ENCODE data around the gene CDH11.

CDH11 gene

GRCh38 chr16:64900517-64900916 is 221.3 kb downstream of the CDH11 start:
- Histone ChIP-seq H2AFZ (ENCODE audit: low read length) (no peak overlapping the region), H3K27me3 (ENCODE audit: insufficient read depth, low read length, poor library complexity, severe bottlenecking) (no peaks in the 10 kb centered on the region), H3K9ac (ENCODE audit: low read depth, low read length, poor library complexity, severe bottlenecking) (no peak overlapping the region), H4K20me1 (ENCODE audit: insufficient read depth, low read length, poor library complexity, severe bottlenecking) (no peaks in the 10 kb centered on the region), H3K4me1 (ENCODE audit: insufficient read depth, low read length, poor library complexity, severe bottlenecking) (no peaks in the 10 kb centered on the region), H3K9me3 (ENCODE audit: insufficient read depth, low read depth, low read length) (no peaks in the 10 kb centered on the region; the same call in 1 of the 2 replicates), H3K79me2 (ENCODE audit: insufficient read depth, low read length) (no peaks in the 10 kb centered on the region), H3K4me2 (ENCODE audit: low read depth, low read length, poor library complexity, severe bottlenecking) (no peak overlapping the region), H3K9me2 (replicated peaks; ENCODE audit: low read depth, low read length) (no peaks in the 10 kb centered on the region), H3K36me3 (ENCODE audit: insufficient read depth, low read length) (no peaks in the 10 kb centered on the region), H3K4me3 (ENCODE audit: low read length, poor library complexity, severe bottlenecking) (no peak overlapping the region), H3F3A (ENCODE audit: low read depth) (no peaks in the 10 kb centered on the region)
- TF ChIP-seq, protein P1, sequence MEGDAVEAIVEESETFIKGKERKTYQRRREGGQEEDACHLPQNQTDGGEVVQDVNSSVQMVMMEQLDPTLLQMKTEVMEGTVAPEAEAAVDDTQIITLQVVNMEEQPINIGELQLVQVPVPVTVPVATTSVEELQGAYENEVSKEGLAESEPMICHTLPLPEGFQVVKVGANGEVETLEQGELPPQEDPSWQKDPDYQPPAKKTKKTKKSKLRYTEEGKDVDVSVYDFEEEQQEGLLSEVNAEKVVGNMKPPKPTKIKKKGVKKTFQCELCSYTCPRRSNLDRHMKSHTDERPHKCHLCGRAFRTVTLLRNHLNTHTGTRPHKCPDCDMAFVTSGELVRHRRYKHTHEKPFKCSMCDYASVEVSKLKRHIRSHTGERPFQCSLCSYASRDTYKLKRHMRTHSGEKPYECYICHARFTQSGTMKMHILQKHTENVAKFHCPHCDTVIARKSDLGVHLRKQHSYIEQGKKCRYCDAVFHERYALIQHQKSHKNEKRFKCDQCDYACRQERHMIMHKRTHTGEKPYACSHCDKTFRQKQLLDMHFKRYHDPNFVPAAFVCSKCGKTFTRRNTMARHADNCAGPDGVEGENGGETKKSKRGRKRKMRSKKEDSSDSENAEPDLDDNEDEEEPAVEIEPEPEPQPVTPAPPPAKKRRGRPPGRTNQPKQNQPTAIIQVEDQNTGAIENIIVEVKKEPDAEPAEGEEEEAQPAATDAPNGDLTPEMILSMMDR (conservative IDR thresholded peaks at IDR 0.05; ENCODE audit: low read length), result no peak
- no peak for TF ChIP-seq EZH2phosphoT487 (IDR thresholded peaks at IDR 0.05; ENCODE audit: borderline replicate concordance)

GRCh38 chr16:64900019-64900418 is 221.8 kb downstream of the CDH11 start:
- Histone ChIP-seq H3K36me3 (ENCODE audit: insufficient read depth, low read length) (no peaks in the 10 kb centered on the region), H3K4me2 (ENCODE audit: low read depth, low read length, poor library complexity, severe bottlenecking) (no peak overlapping the region), H3K79me2 (ENCODE audit: insufficient read depth, low read length) (no peaks in the 10 kb centered on the region), H2AFZ (ENCODE audit: low read length) (no peak overlapping the region), H4K20me1 (ENCODE audit: insufficient read depth, low read length, poor library complexity, severe bottlenecking) (no peaks in the 10 kb centered on the region), H3K27me3 (ENCODE audit: insufficient read depth, low read length, poor library complexity, severe bottlenecking) (no peaks in the 10 kb centered on the region), H3K9ac (ENCODE audit: low read depth, low read length, poor library complexity, severe bottlenecking) (no peak overlapping the region), H3K4me1 (ENCODE audit: insufficient read depth, low read length, poor library complexity, severe bottlenecking) (no peaks in the 10 kb centered on the region), H3K4me3 (ENCODE audit: low read length, poor library complexity, severe bottlenecking) (no peak overlapping the region), H3F3A (ENCODE audit: low read depth) (no peaks in the 10 kb centered on the region), H3K9me2 (replicated peaks; ENCODE audit: low read depth, low read length) (no peaks in the 10 kb centered on the region), H3K9me3 (ENCODE audit: insufficient read depth, low read depth, low read length) (no peaks in the 10 kb centered on the region; the same call in 1 of the 2 replicates)
- no peak for TF ChIP-seq EZH2phosphoT487 (IDR thresholded peaks at IDR 0.05; ENCODE audit: borderline replicate concordance)
- TF ChIP-seq, protein P1 (conservative IDR thresholded peaks at IDR 0.05; ENCODE audit: low read length), result no peak

- Histone ChIP-seq H2AFZ (ENCODE audit: low read length) (no peak overlapping the region), H3K4me2 (ENCODE audit: low read depth, low read length, poor library complexity, severe bottlenecking) (no peak overlapping the region), H3K9me2 (replicated peaks; ENCODE audit: low read depth, low read length) (no peaks in the 10 kb centered on the region), H3K79me2 (ENCODE audit: insufficient read depth, low read length) (no peaks in the 10 kb centered on the region), H3K9ac (ENCODE audit: low read depth, low read length, poor library complexity, severe bottlenecking) (no peak overlapping the region), H4K20me1 (ENCODE audit: insufficient read depth, low read length, poor library complexity, severe bottlenecking) (no peaks in the 10 kb centered on the region), H3K4me3 (ENCODE audit: low read length, poor library complexity, severe bottlenecking) (no peak overlapping the region), H3K4me1 (ENCODE audit: insufficient read depth, low read length, poor library complexity, severe bottlenecking) (no peaks in the 10 kb centered on the region), H3K9me3 (ENCODE audit: insufficient read depth, low read depth, low read length) (no peaks in the 10 kb centered on the region; the same call in 1 of the 2 replicates), H3F3A (ENCODE audit: low read depth) (no peaks in the 10 kb centered on the region), H3K36me3 (ENCODE audit: insufficient read depth, low read length) (no peaks in the 10 kb centered on the region), H3K27me3 (ENCODE audit: insufficient read depth, low read length, poor library complexity, severe bottlenecking) (no peaks in the 10 kb centered on the region)
- no peak for TF ChIP-seq EZH2phosphoT487 (IDR thresholded peaks at IDR 0.05; ENCODE audit: borderline replicate concordance)
- TF ChIP-seq, protein P1 (conservative IDR thresholded peaks at IDR 0.05; ENCODE audit: low read length), result no peak
These were observed 223.7 kb downstream of the CDH11 start for GRCh38 chr16:64898159-64898558.

Measured in Loucy (cell line).